Endodermal cell (in vitro differentiated cells): Measurements from ENCODE around the gene ALDH3B2. TPM values are rescaled to one million over a fixed set of nuclear protein-coding genes. Genes with fewer than 3 reads are reported as not detected.

ENCODE experiments used
- DNase-seq: peaks from one replicate; pipeline ENCODE4 v3.0.0-alpha.2; 2017
- H3K27ac ChIP-seq: 2 replicates; pipeline ENCODE4 v1.5.1; 2013; ENCODE audit warnings: mild to moderate bottlenecking, low read depth, low read length, moderate library complexity
- H3K27me3 ChIP-seq: 2 replicates; pipeline ENCODE4 v1.6.1; 2013; ENCODE audit warnings: mild to moderate bottlenecking, low read length, moderate library complexity; ENCODE audit not compliant: insufficient read depth, control insufficient read depth, poor library complexity, severe bottlenecking
- H3K36me3 ChIP-seq: 2 replicates; pipeline ENCODE4 v1.7.0; 2013; ENCODE audit warnings: mild to moderate bottlenecking, low read length, moderate library complexity; ENCODE audit not compliant: control insufficient read depth, insufficient read depth
- H3K4me1 ChIP-seq: one replicate; pipeline ENCODE4 v1.7.0; 2013; ENCODE audit warnings: low read length; ENCODE audit not compliant: control insufficient read depth, insufficient read depth
- H3K4me3 ChIP-seq: 2 replicates; pipeline ENCODE4 v1.5.1; 2013; ENCODE audit warnings: mild to moderate bottlenecking, low read length, moderate library complexity
- H3K9ac ChIP-seq: 2 replicates; pipeline ENCODE4 v1.6.1; 2013; ENCODE audit warnings: mild to moderate bottlenecking, low read length, moderate library complexity; ENCODE audit not compliant: poor library complexity, severe bottlenecking; ENCODE audit errors: extremely low read depth
- H3K9me3 ChIP-seq: 2 replicates; pipeline ENCODE4 v1.6.1; 2013; ENCODE audit warnings: mild to moderate bottlenecking, low read length, moderate library complexity; ENCODE audit not compliant: control insufficient read depth
- H3K27ac Mint-ChIP-seq: 2 replicates; pipeline ENCODE4 v1.8.0; 2020; ENCODE audit warnings: mixed read lengths
- H3K27me3 Mint-ChIP-seq: 2 replicates; pipeline ENCODE4 v1.8.0; 2021; ENCODE audit warnings: mild to moderate bottlenecking, mixed read lengths; ENCODE audit not compliant: insufficient read depth
- H3K36me3 Mint-ChIP-seq: 2 replicates; pipeline ENCODE4 v1.8.0; 2020; ENCODE audit warnings: low read depth, mixed read lengths
- H3K4me1 Mint-ChIP-seq: 2 replicates; pipeline ENCODE4 v1.8.0; 2020; ENCODE audit warnings: mixed read lengths
- H3K4me3 Mint-ChIP-seq: 2 replicates; pipeline ENCODE4 v1.8.0; 2020; ENCODE audit warnings: mild to moderate bottlenecking, moderate library complexity, mixed read lengths
- H3K9me3 Mint-ChIP-seq: 2 replicates; pipeline ENCODE4 v1.8.0; 2020; ENCODE audit warnings: mild to moderate bottlenecking, mixed read lengths
- CTCF ChIP-seq: fragments of 200-600 bp; sonication (generic); conservative IDR thresholded peaks from 2 replicates; pipeline ENCODE4 v1.5.0; 2021; ENCODE audit warnings: antibody characterized with exemption, mild to moderate bottlenecking
- WGBS, 2 experiments: methylation state at CpG; one replicate each; pipeline versions ENCODE4 v1.1.5 to v1.1.7; 2013; ENCODE audit warnings: missing lambda C conversion rate in 2 of 2, mixed read lengths in 1 of 2; ENCODE audit not compliant: insufficient coverage in 1 of 2, insufficient read length in 1 of 2; 5-methylcytosine and 5-hydroxymethylcytosine counted together
- total RNA-seq, 2 donors: library from RNA; stranded (reverse); fragmentation: NEBNext Ultra II Directional in 1 of 2; extraction: Animal tissue kit (Norgen Biotek cat#: 25700) in 1 of 2; gene quantifications; 2 replicates in 1 of 2; 3 replicates in 1 of 2; pipeline ENCODE4 v1.2.1, GENCODE V29; 2021

Gene ALDH3B2
- total RNA-seq, 2 donors from 2014 or later = not detected

GRCh38 chr11:67646535-67647336, 27.7 kb downstream of the ALDH3B2 start:
- Mint-ChIP-seq H3K27ac (no peak overlapping the region), H3K36me3 (no peaks in the 10 kb centered on the region), H3K4me3 (no peak overlapping the region), H3K4me1 (peaks cover 6% of the 10 kb centered on the region), H3K27me3 (peaks cover 14% of the 10 kb centered on the region), H3K9me3 (peaks cover 3% of the 10 kb centered on the region)
- Histone ChIP-seq H3K4me3 (no peak overlapping the region), H3K27me3 (no peaks in the 10 kb centered on the region), H3K9ac (no peak overlapping the region), H3K9me3 (no peaks in the 10 kb centered on the region), H3K27ac (no peak overlapping the region), H3K4me1 (no peaks in the 10 kb centered on the region), H3K36me3 (no peaks in the 10 kb centered on the region)
- peak; percentile 42 for DNase-seq
- no peak for TF ChIP-seq CTCF
- 91 to 97% methylated on average over 11 to 24 of the region's 24 CpGs for WGBS, 2 experiments

GRCh38 chr11:67645521-67646461, 28.6 kb downstream of the ALDH3B2 start:
- H3K36me3 Mint-ChIP-seq = no peaks in the 10 kb centered on the region
- Histone ChIP-seq H3K27ac (no peak overlapping the region), H3K36me3 (no peaks in the 10 kb centered on the region), H3K9me3 (no peaks in the 10 kb centered on the region), H3K9ac (no peak overlapping the region), H3K4me3 (no peak overlapping the region), H3K4me1 (no peaks in the 10 kb centered on the region), H3K27me3 (no peaks in the 10 kb centered on the region)
- peak; percentile 81 for DNase-seq
- H3K27ac Mint-ChIP-seq = no peak overlapping the region
- WGBS, 2 experiments = 87 to 95% methylated on average over 8 to 24 of the region's 24 CpGs
- peaks cover 6% of the 10 kb centered on the region for H3K4me1 Mint-ChIP-seq
- no peak overlapping the region for H3K4me3 Mint-ChIP-seq
- H3K9me3 Mint-ChIP-seq = peaks cover 3% of the 10 kb centered on the region
- peaks cover 20% of the 10 kb centered on the region for H3K27me3 Mint-ChIP-seq
- peak; percentile 63 for TF ChIP-seq CTCF

- peaks cover 27% of the 10 kb centered on the region for H3K27me3 Mint-ChIP-seq
- no peak for TF ChIP-seq CTCF
- no peaks in the 10 kb centered on the region for H3K36me3 Mint-ChIP-seq
- WGBS, 2 experiments = 93 to 100% methylated on average over 9 to 22 of the region's 22 CpGs
- peak; percentile 60 for DNase-seq
- no peaks in the 10 kb centered on the region for H3K4me1 Mint-ChIP-seq
- H3K27ac ChIP-seq = no peak overlapping the region
- no peak overlapping the region for H3K9ac ChIP-seq
- H3K36me3 ChIP-seq = no peaks in the 10 kb centered on the region
- peaks cover 5% of the 10 kb centered on the region for H3K27me3 ChIP-seq
- H3K9me3 Mint-ChIP-seq = peaks cover 3% of the 10 kb centered on the region
- H3K9me3 ChIP-seq = no peaks in the 10 kb centered on the region
- H3K4me3 ChIP-seq = no peak overlapping the region
- H3K27ac Mint-ChIP-seq = no peak overlapping the region
- H3K4me3 Mint-ChIP-seq = no peak overlapping the region
- no peaks in the 10 kb centered on the region for H3K4me1 ChIP-seq
Measured at GRCh38 chr11:67644472-67645418, 29.7 kb downstream of the ALDH3B2 start.
